GM18873 (cell line): ENCODE measurements around the gene C8G.

Source experiments
- ATAC-seq: cut with Tn5 transposase; IDR thresholded peaks from one replicate; pipeline ENCODE4 v1.9.1; 2021; ENCODE audit warnings: mild to moderate bottlenecking, moderate library complexity, moderate number of reproducible peaks; ENCODE audit not compliant: unreplicated experiment, low FRiP score

Gene C8G

GRCh38 chr9:136979769-136980587 is 34.9 kb downstream of the C8G start:
- ATAC-seq, result no peak

GRCh38 chr9:136980669-136981478 is 35.8 kb downstream of the C8G start:
- no peak for ATAC-seq

GRCh38 chr9:136981588-136982231 is 36.7 kb downstream of the C8G start:
- no peak for ATAC-seq

GRCh38 chr9:136982232-136983051 is 37.4 kb downstream of the C8G start, which contains the start of gene LCNL1:
TSS of gene LCNL1 (plus strand) at chr9:136982993. CDS start at chr9:136983587, 594 bp downstream.
- ATAC-seq, result no peak

GRCh38 chr9:136983167-136983566 is 38.1 kb downstream of the C8G start:
- no peak for ATAC-seq

- no peak for ATAC-seq
Measured at GRCh38 chr9:136983656-136984314, 38.7 kb downstream of the C8G start.

- ATAC-seq, result no peak
Measured at GRCh38 chr9:136984464-136985026, 39.5 kb downstream of the C8G start.

- ATAC-seq, result no peak
Measured at GRCh38 chr9:136985027-136985602, 40.1 kb downstream of the C8G start.

- no peak for ATAC-seq
Measured at GRCh38 chr9:136985853-136986252, 40.8 kb downstream of the C8G start.

GRCh38 chr9:136988872-136989271 is 43.8 kb downstream of the C8G start:
- no peak for ATAC-seq

- no peak for ATAC-seq
Measured at GRCh38 chr9:136990242-136990911, 45.3 kb downstream of the C8G start.

GRCh38 chr9:136991993-136992818 is 47.2 kb downstream of the C8G start, which contains the start of gene PAXX:
TSS of gene PAXX (plus strand) at chr9:136992422. CDS start at chr9:136992444, 22 bp downstream.
- ATAC-seq, result no peak

GRCh38 chr9:136992819-136993369 is 47.9 kb downstream of the C8G start:
- no peak for ATAC-seq

- ATAC-seq, result no peak
Measured at GRCh38 chr9:136994180-136994887, 49.3 kb downstream of the C8G start.

- no peak for ATAC-seq
Measured at GRCh38 chr9:136994888-136995230, 49.8 kb downstream of the C8G start.

GRCh38 chr9:136995362-136995761 is 50.3 kb downstream of the C8G start:
- ATAC-seq, result no peak
